Measurements from ENCODE around the gene SLC12A2.

Gene SLC12A2

GRCh38 chr5:128085413-128085812 lies 1.8 kb downstream of the SLC12A2 start:
- no peaks in the 10 kb centered on the region for H3K9me3 ChIP-seq (ENCODE audit: low read depth, low read length)
- no peak for TF ChIP-seq POLR2AphosphoS5 (IDR thresholded peaks at IDR 0.05; ENCODE audit: borderline replicate concordance, low read depth, low read length)
- no peak for TF ChIP-seq EZH2 (IDR thresholded peaks at IDR 0.05)
- no peak for TF ChIP-seq FOXP2 (optimal IDR thresholded peaks at IDR 0.05; ENCODE audit: control extremely low read depth, extremely low read length, insufficient read depth)
- H3K4me3 ChIP-seq = peak overlapping the region; percentile 94
- no peaks in the 10 kb centered on the region for H3K36me3 ChIP-seq (ENCODE audit: insufficient read depth, low read length)
- no peak for DNase-seq (ENCODE audit: low read depth, low spot score)
- H3K9ac ChIP-seq (ENCODE audit: insufficient read length) = no peak overlapping the region
- H3K27ac ChIP-seq = no peak overlapping the region

GRCh38 chr5:128091579-128091978 lies 8.0 kb downstream of the SLC12A2 start:
- DNase-seq (ENCODE audit: low read depth, low spot score) = no peak
- Histone ChIP-seq H3K27ac (no peak overlapping the region), H3K9ac (ENCODE audit: insufficient read length) (no peak overlapping the region), H3K4me3 (no peak overlapping the region), H3K36me3 (ENCODE audit: insufficient read depth, low read length) (no peaks in the 10 kb centered on the region), H3K9me3 (ENCODE audit: low read depth, low read length) (no peaks in the 10 kb centered on the region)
- TF ChIP-seq EZH2 (IDR thresholded peaks at IDR 0.05) (no peak), POLR2AphosphoS5 (IDR thresholded peaks at IDR 0.05; ENCODE audit: borderline replicate concordance, low read depth, low read length) (no peak), FOXP2 (optimal IDR thresholded peaks at IDR 0.05; ENCODE audit: control extremely low read depth, extremely low read length, insufficient read depth) (no peak)

- DNase-seq (ENCODE audit: low read depth, low spot score) = no peak
- 0 out of 2 replicates have a peak, but pooled peaks cover 3% of the 10 kb centered on the region for H3K9me3 ChIP-seq (ENCODE audit: low read depth, low read length)
- H3K36me3 ChIP-seq (ENCODE audit: insufficient read depth, low read length) = no peaks in the 10 kb centered on the region
- H3K27ac ChIP-seq = no peak overlapping the region
- no peak for TF ChIP-seq EZH2 (IDR thresholded peaks at IDR 0.05)
- TF ChIP-seq FOXP2 (optimal IDR thresholded peaks at IDR 0.05; ENCODE audit: control extremely low read depth, extremely low read length, insufficient read depth) = no peak
- no peak for TF ChIP-seq POLR2AphosphoS5 (IDR thresholded peaks at IDR 0.05; ENCODE audit: borderline replicate concordance, low read depth, low read length)
- no peak overlapping the region for H3K4me3 ChIP-seq
- no peak overlapping the region for H3K9ac ChIP-seq (ENCODE audit: insufficient read length)
These were observed 8.6 kb downstream of the SLC12A2 start for GRCh38 chr5:128092144-128092543.

GRCh38 chr5:128093368-128093767 lies 9.8 kb downstream of the SLC12A2 start:
- no peak for DNase-seq (ENCODE audit: low read depth, low spot score)
- no peaks in the 10 kb centered on the region for H3K36me3 ChIP-seq (ENCODE audit: insufficient read depth, low read length)
- TF ChIP-seq FOXP2 (optimal IDR thresholded peaks at IDR 0.05; ENCODE audit: control extremely low read depth, extremely low read length, insufficient read depth) (no peak), EZH2 (IDR thresholded peaks at IDR 0.05) (no peak), POLR2AphosphoS5 (IDR thresholded peaks at IDR 0.05; ENCODE audit: borderline replicate concordance, low read depth, low read length) (no peak)

GRCh38 chr5:128097224-128097623 lies 13.7 kb downstream of the SLC12A2 start:
- Histone ChIP-seq H3K9me3 (ENCODE audit: low read depth, low read length) (peaks cover 10% of the 10 kb centered on the region; the same call in 1 of the 2 replicates), H3K4me3 (no peak overlapping the region), H3K9ac (ENCODE audit: insufficient read length) (no peak overlapping the region), H3K27ac (no peak overlapping the region), H3K36me3 (ENCODE audit: insufficient read depth, low read length) (no peaks in the 10 kb centered on the region)
- TF ChIP-seq POLR2AphosphoS5 (IDR thresholded peaks at IDR 0.05; ENCODE audit: borderline replicate concordance, low read depth, low read length) (no peak), EZH2 (IDR thresholded peaks at IDR 0.05) (no peak), FOXP2 (optimal IDR thresholded peaks at IDR 0.05; ENCODE audit: control extremely low read depth, extremely low read length, insufficient read depth) (no peak)
- no peak for DNase-seq (ENCODE audit: low read depth, low spot score)

More at GRCh38 chr5:128093368-128093767, 9.8 kb downstream of the SLC12A2 start:
- Histone ChIP-seq H3K9ac (ENCODE audit: insufficient read length) (no peak overlapping the region), H3K9me3 (ENCODE audit: low read depth, low read length) (peaks cover 10% of the 10 kb centered on the region; the same call in 1 of the 2 replicates), H3K27ac (no peak overlapping the region), H3K4me3 (no peak overlapping the region)

- no peak for DNase-seq (ENCODE audit: low read depth, low spot score)
- TF ChIP-seq EZH2 (IDR thresholded peaks at IDR 0.05) (no peak), FOXP2 (optimal IDR thresholded peaks at IDR 0.05; ENCODE audit: control extremely low read depth, extremely low read length, insufficient read depth) (no peak), POLR2AphosphoS5 (IDR thresholded peaks at IDR 0.05; ENCODE audit: borderline replicate concordance, low read depth, low read length) (no peak)
- Histone ChIP-seq H3K9me3 (ENCODE audit: low read depth, low read length) (peaks cover 10% of the 10 kb centered on the region; the same call in 1 of the 2 replicates), H3K36me3 (ENCODE audit: insufficient read depth, low read length) (no peaks in the 10 kb centered on the region), H3K27ac (no peak overlapping the region), H3K4me3 (no peak overlapping the region), H3K9ac (ENCODE audit: insufficient read length) (no peak overlapping the region)
These were observed 14.2 kb downstream of the SLC12A2 start for GRCh38 chr5:128097781-128098180.

GRCh38 chr5:128099944-128100343 lies 16.4 kb downstream of the SLC12A2 start:
- Histone ChIP-seq H3K9ac (ENCODE audit: insufficient read length) (no peak overlapping the region), H3K36me3 (ENCODE audit: insufficient read depth, low read length) (no peaks in the 10 kb centered on the region)
- TF ChIP-seq POLR2AphosphoS5 (IDR thresholded peaks at IDR 0.05; ENCODE audit: borderline replicate concordance, low read depth, low read length) (no peak), EZH2 (IDR thresholded peaks at IDR 0.05) (no peak), FOXP2 (optimal IDR thresholded peaks at IDR 0.05; ENCODE audit: control extremely low read depth, extremely low read length, insufficient read depth) (no peak)

GRCh38 chr5:128100860-128101557 lies 17.4 kb downstream of the SLC12A2 start:
- no peaks in the 10 kb centered on the region for H3K36me3 ChIP-seq (ENCODE audit: insufficient read depth, low read length)
- TF ChIP-seq FOXP2 (optimal IDR thresholded peaks at IDR 0.05; ENCODE audit: control extremely low read depth, extremely low read length, insufficient read depth) (no peak), POLR2AphosphoS5 (IDR thresholded peaks at IDR 0.05; ENCODE audit: borderline replicate concordance, low read depth, low read length) (no peak), EZH2 (IDR thresholded peaks at IDR 0.05) (no peak)
- DNase-seq (ENCODE audit: low read depth, low spot score) = no peak
- H3K4me3 ChIP-seq = no peak overlapping the region
- no peak overlapping the region for H3K27ac ChIP-seq
- H3K9ac ChIP-seq (ENCODE audit: insufficient read length) = no peak overlapping the region
- peaks cover 10% of the 10 kb centered on the region; the same call in 1 of the 2 replicates for H3K9me3 ChIP-seq (ENCODE audit: low read depth, low read length)

More at GRCh38 chr5:128099944-128100343, 16.4 kb downstream of the SLC12A2 start:
- Histone ChIP-seq H3K9me3 (ENCODE audit: low read depth, low read length) (peaks cover 10% of the 10 kb centered on the region; the same call in 1 of the 2 replicates), H3K27ac (no peak overlapping the region), H3K4me3 (no peak overlapping the region)
- no peak for DNase-seq (ENCODE audit: low read depth, low spot score)
